Body of pancreas (tissue), 4 donors: ENCODE results near the gene ADGRF1.

ENCODE experiments used
- CTCF ChIP-seq, 7 experiments: fragments of 450-650 bp in 4 of 7; fragments of 200-600 bp in 3 of 7; sonication (generic) in 3 of 7; IDR thresholded peaks; one replicate each; pipeline ENCODE4 v1.5.1; 2016 to 2019; ENCODE audit warnings: antibody characterized with exemption in 7 of 7
- POLR2A ChIP-seq, 3 donors: fragments of 450-650 bp; IDR thresholded peaks; one replicate each; pipeline ENCODE4 v1.6.1; 2016; ENCODE audit warnings: antibody characterized with exemption in 3 of 3, mild to moderate bottlenecking in 2 of 3

DNA sequence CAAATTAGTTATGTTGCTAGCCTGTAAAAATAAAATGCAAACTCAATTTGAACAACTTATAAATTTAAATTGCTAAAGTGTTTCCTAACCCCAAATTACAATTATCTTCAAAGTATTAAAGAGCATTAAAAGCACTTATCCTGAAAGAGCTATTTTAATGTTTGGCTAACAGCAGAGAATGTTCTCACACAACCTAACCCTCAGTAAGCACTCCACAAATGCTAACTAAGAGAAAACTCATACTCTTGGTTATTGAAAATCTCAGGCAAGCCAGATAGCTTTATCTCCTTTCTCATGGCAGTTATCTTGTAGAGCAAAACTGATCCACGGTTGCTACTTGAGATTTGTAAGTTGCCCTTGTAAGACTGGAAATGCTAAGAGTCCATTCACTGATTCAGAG lies 30.5 kb upstream of the ADGRF1 start:
- TF ChIP-seq CTCF (IDR thresholded peaks at IDR 0.05): no peak
- no peak for TF ChIP-seq POLR2A (IDR thresholded peaks at IDR 0.05)
